Measurements from ENCODE around the gene MINPP1.
"Not testable (repeated sequence)": the region's sequence is repeated elsewhere in the genome, so short reads cannot be mapped to it uniquely, and the experiment has no call there.

MINPP1 gene

GRCh38 chr10:87578160-87578841 is 73.6 kb downstream of the MINPP1 start:
- DNase-seq, result no peak

- no peak for DNase-seq
Observed at GRCh38 chr10:87578842-87579401, 74.2 kb downstream of the MINPP1 start.

GRCh38 chr10:87579563-87579962 is 74.9 kb downstream of the MINPP1 start:
- DNase-seq, result no peak

GRCh38 chr10:87580016-87580415 is 75.3 kb downstream of the MINPP1 start:
- DNase-seq, result no peak

GRCh38 chr10:87585565-87586514 is 81.1 kb downstream of the MINPP1 start:
- DNase-seq, result no peak

GRCh38 chr10:87589645-87590051 is 85.0 kb downstream of the MINPP1 start:
- no peak for DNase-seq

GRCh38 chr10:87590705-87591588 is 86.3 kb downstream of the MINPP1 start:
- no peak for DNase-seq

- DNase-seq, result no peak
Observed at GRCh38 chr10:87591589-87591886, 86.8 kb downstream of the MINPP1 start.

- DNase-seq, result not testable (repeated sequence)
Observed at GRCh38 chr10:87592920-87593319, 88.2 kb downstream of the MINPP1 start.

- DNase-seq, result no peak
Observed at GRCh38 chr10:87593702-87594101, 89.0 kb downstream of the MINPP1 start.

GRCh38 chr10:87594181-87594580 is 89.5 kb downstream of the MINPP1 start:
- no peak for DNase-seq

GRCh38 chr10:87594864-87595263 is 90.2 kb downstream of the MINPP1 start:
- DNase-seq, result no peak

- DNase-seq, result no peak
Observed at GRCh38 chr10:87596351-87596750, 91.7 kb downstream of the MINPP1 start.

GRCh38 chr10:87598700-87599099 is 94.0 kb downstream of the MINPP1 start:
- no peak for DNase-seq

- no peak for DNase-seq
Observed at GRCh38 chr10:87600581-87600980, 95.9 kb downstream of the MINPP1 start.

Data from activated gamma-delta T cell (primary cell).